DND-41 (cell line): ENCODE results near the gene RS1.

ENCODE experiments used
- CTCF ChIP-seq: IDR thresholded peaks from 2 replicates; pipeline ENCODE4 v1.5.1; 2012; ENCODE audit warnings: borderline replicate concordance, low read length, moderate library complexity, mild to moderate bottlenecking; ENCODE audit not compliant: poor library complexity, severe bottlenecking; ENCODE audit errors: extremely low read depth
- EZH2 ChIP-seq: IDR thresholded peaks from 3 replicates; pipeline ENCODE4 v1.6.1; 2012; ENCODE audit warnings: borderline replicate concordance, low read depth, mild to moderate bottlenecking, moderate library complexity, low read length, inconsistent platforms; ENCODE audit not compliant: severe bottlenecking

- TF ChIP-seq CTCF = no peak
- TF ChIP-seq EZH2 = no peak
Observed at GRCh38 chrX:18650662-18651061, 21.2 kb downstream of the RS1 start.
